Measurements from ENCODE around the gene RANBP1.

RANBP1 gene

DNA sequence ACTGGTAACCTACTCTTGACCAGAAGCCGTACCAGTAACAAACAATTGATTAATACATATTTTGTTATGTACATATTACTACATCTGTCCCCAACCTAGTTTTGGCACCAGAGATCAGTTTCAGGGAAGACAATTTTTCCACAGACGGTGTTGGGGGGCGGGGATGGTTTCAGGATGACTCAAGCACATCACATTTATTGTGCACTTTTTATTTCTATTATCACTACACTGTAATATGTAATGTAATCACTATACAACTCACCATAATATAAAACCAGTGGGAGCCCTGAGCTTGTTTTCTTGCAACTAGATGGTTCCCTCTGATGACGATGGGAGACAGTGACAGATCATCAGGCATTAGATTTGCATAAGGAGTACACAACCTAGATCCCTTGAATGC lies 20.4 kb upstream of the RANBP1 start:
- no peak overlapping the region for H3K27ac ChIP-seq
- TF ChIP-seq ZFX (IDR thresholded peaks at IDR 0.05): no peak
- TF ChIP-seq, protein P1, sequence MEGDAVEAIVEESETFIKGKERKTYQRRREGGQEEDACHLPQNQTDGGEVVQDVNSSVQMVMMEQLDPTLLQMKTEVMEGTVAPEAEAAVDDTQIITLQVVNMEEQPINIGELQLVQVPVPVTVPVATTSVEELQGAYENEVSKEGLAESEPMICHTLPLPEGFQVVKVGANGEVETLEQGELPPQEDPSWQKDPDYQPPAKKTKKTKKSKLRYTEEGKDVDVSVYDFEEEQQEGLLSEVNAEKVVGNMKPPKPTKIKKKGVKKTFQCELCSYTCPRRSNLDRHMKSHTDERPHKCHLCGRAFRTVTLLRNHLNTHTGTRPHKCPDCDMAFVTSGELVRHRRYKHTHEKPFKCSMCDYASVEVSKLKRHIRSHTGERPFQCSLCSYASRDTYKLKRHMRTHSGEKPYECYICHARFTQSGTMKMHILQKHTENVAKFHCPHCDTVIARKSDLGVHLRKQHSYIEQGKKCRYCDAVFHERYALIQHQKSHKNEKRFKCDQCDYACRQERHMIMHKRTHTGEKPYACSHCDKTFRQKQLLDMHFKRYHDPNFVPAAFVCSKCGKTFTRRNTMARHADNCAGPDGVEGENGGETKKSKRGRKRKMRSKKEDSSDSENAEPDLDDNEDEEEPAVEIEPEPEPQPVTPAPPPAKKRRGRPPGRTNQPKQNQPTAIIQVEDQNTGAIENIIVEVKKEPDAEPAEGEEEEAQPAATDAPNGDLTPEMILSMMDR (conservative IDR thresholded peaks at IDR 0.05): no peak

- TF ChIP-seq, protein P1 (conservative IDR thresholded peaks at IDR 0.05): no peak
- TF ChIP-seq ZFX (IDR thresholded peaks at IDR 0.05): no peak
- H3K27ac ChIP-seq: no peak overlapping the region
Measured at GRCh38 chr22:20096574-20097420, 19.1 kb upstream of the RANBP1 start.

DNA sequence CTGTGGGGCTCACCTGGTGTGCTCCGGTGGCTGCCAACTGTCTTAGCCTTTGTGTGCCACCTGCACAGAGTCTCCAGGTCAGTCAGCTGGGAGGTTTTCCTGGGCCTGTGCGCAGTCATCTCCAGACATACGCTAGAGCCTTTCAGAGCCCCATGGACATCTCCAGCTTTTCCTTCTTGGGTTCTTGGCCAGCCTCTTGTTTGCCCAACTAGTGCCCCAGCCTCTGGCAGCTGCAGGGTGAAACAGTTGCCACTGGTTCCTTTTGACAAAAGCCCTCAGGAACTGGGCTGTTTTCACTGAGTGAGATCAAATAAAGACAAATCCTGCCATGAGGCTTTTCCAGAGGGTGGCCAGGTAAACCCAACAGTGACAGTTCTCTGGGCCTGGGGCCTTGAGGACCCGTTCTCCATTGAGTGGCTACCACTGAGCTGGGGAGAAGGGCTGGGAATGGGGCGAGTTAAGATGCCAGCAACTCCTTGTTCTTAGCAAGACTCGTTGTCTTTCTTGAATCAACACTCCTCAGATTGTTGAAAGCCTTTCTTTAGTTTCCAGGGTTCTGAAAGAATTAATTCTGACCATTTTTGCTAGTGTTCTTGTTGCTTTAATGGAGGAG lies 16.7 kb upstream of the RANBP1 start:
- no peak overlapping the region for H3K27ac ChIP-seq
- TF ChIP-seq ZFX (IDR thresholded peaks at IDR 0.05): no peak
- TF ChIP-seq, protein P1 (conservative IDR thresholded peaks at IDR 0.05): no peak

- no peak overlapping the region for H3K27ac ChIP-seq
- TF ChIP-seq, protein P1 (conservative IDR thresholded peaks at IDR 0.05): no peak
- no peak for TF ChIP-seq ZFX (IDR thresholded peaks at IDR 0.05)
Measured at GRCh38 chr22:20101638-20102037, 14.3 kb upstream of the RANBP1 start.

GRCh38 chr22:20102203-20102780 lies 13.6 kb upstream of the RANBP1 start:
- TF ChIP-seq ZFX (IDR thresholded peaks at IDR 0.05): no peak
- TF ChIP-seq, protein P1 (conservative IDR thresholded peaks at IDR 0.05): no peak
- H3K27ac ChIP-seq: no peak overlapping the region

GRCh38 chr22:20105456-20106204 lies 10.3 kb upstream of the RANBP1 start:
- no peak for TF ChIP-seq ZFX (IDR thresholded peaks at IDR 0.05)
- TF ChIP-seq, protein P1 (conservative IDR thresholded peaks at IDR 0.05): no peak
- H3K27ac ChIP-seq: no peak overlapping the region

All from C4-2B (cell line).